ENCODE data around the gene CTNND2.

The CTNND2 gene

DNA sequence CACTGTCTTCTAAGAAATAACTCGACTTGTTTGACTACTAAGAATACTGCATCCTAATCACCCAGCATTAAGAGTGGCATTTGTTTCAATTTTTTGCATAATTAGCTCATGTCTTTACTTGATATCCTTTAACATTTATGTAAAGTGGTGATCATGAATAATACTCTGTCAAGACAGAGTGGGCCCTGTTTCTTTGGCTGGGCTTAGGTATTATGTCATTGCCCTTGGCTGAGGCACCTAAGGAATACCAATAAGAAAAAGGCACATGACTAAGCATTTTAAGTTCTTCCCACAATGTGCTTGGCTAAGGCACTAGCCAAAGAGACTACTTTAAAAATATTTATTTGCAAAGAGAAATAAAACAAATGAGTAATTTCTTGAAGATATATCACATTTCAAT, 308.1 kb downstream of the CTNND2 start:
- ATAC-seq (no peak), DNase-seq (no peak)
- no peaks in the 10 kb centered on the region for H3K36me3 Mint-ChIP-seq (ENCODE audit: low read depth)
- H3K27ac Mint-ChIP-seq = no peak overlapping the region
- H3K4me1 Mint-ChIP-seq = no peaks in the 10 kb centered on the region
- peaks cover 13% of the 10 kb centered on the region for H3K9me3 Mint-ChIP-seq
- H3K27me3 Mint-ChIP-seq = peaks cover 2% of the 10 kb centered on the region
- H3K4me3 Mint-ChIP-seq = no peak overlapping the region

DNA sequence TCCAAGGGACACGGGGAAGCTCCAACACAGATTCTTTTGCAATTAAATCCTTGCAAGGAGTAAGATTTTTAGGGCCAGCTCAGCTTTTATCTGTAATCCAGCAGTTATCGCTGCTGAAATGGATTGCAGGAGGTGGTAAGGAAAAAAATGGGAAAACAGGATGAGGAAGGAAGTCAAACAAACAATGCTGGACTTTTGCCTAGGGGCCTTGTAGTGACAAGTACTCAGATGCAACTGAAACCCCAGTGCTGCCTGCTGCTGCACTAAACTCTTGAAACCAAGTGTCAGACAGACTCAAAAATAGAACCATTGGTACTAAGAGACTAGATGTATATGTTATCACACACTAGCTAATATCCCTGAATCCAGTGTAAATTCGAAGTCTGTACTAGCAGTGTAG, 309.2 kb downstream of the CTNND2 start:
- H3K27ac Mint-ChIP-seq = no peak overlapping the region

DNA sequence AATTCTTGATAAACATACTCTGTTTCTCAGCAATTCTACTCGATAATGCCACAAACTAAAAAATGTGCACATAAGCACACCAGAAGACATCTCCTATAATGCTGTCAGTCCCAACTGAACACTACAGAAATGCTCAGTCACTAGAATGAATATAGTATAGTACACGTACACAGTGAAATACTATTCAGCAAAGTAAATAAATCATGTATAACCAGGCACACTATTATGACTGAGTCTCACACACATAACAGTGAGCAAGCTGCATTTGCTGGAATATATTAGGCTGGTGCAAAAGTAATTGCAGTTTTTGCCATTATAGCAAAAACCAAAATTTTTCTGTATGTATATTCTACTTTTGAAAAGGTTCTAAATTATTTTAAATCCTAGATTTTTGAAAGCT, 310.2 kb downstream of the CTNND2 start:
- ATAC-seq = no peak
- Mint-ChIP-seq H3K4me1 (no peaks in the 10 kb centered on the region), H3K9me3 (peaks cover 16% of the 10 kb centered on the region)

More for the DNA sequence above, 309.2 kb downstream of the CTNND2 start:
- Mint-ChIP-seq H3K9me3 (peaks cover 19% of the 10 kb centered on the region), H3K4me1 (no peaks in the 10 kb centered on the region), H3K4me3 (no peak overlapping the region), H3K36me3 (ENCODE audit: low read depth) (no peaks in the 10 kb centered on the region), H3K27me3 (peaks cover 2% of the 10 kb centered on the region)
- ATAC-seq = no peak
- no peak for DNase-seq

DNA sequence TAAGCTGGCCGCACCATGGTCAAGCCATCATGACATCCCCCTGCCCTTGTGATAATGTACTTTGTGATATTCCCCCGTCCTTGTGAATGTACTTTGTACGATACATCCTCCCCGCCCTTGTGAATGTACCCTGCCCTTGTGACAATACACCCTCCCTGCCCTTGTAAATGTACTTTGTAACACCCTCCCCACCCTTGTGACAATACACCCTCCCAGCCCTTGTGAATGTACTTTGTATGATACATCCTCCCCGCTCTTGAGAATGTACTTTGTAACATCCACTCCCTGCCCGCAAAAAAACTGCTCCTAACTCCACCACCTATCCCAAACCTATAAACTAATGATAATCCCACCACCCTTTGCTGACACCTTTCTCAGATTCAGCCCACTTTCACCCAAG, 313.8 kb downstream of the CTNND2 start:
- Mint-ChIP-seq H3K36me3 (ENCODE audit: low read depth) (no peaks in the 10 kb centered on the region), H3K9me3 (peaks cover 18% of the 10 kb centered on the region), H3K4me1 (no peaks in the 10 kb centered on the region), H3K4me3 (no peak overlapping the region), H3K27ac (no peak overlapping the region), H3K27me3 (peaks cover 3% of the 10 kb centered on the region)
- ATAC-seq = no peak
- no peak for DNase-seq

More for the DNA sequence above, 310.2 kb downstream of the CTNND2 start:
- H3K4me3 Mint-ChIP-seq = no peak overlapping the region
- H3K27ac Mint-ChIP-seq = no peak overlapping the region
- DNase-seq = no peak
- H3K36me3 Mint-ChIP-seq (ENCODE audit: low read depth) = no peaks in the 10 kb centered on the region
- peaks cover 2% of the 10 kb centered on the region for H3K27me3 Mint-ChIP-seq

DNA sequence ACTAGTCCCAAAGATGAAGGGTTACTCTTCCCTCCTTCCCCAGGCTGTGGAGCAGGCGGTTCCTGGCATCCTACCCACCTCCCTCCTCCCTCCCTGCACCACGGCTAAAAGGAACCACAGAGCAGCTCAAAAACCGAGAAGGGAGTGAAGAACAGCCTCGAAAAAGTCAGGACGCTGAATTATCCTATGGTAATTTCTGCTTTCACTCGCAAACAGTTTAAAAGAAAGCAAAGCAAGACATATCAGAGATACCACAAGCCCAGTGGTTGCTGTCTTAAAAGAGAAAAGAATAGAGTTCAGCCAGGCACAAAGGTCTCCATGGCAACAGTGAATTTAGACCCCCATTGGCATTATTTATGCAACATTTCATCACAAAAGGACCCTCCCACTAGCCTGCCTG, 315.4 kb downstream of the CTNND2 start:
- no peaks in the 10 kb centered on the region for H3K36me3 Mint-ChIP-seq (ENCODE audit: low read depth)
- DNase-seq (no peak), ATAC-seq (no peak)
- no peak overlapping the region for H3K4me3 Mint-ChIP-seq
- H3K4me1 Mint-ChIP-seq = no peaks in the 10 kb centered on the region
- H3K27ac Mint-ChIP-seq = no peak overlapping the region
- H3K27me3 Mint-ChIP-seq = peaks cover 4% of the 10 kb centered on the region
- peaks cover 20% of the 10 kb centered on the region for H3K9me3 Mint-ChIP-seq

DNA sequence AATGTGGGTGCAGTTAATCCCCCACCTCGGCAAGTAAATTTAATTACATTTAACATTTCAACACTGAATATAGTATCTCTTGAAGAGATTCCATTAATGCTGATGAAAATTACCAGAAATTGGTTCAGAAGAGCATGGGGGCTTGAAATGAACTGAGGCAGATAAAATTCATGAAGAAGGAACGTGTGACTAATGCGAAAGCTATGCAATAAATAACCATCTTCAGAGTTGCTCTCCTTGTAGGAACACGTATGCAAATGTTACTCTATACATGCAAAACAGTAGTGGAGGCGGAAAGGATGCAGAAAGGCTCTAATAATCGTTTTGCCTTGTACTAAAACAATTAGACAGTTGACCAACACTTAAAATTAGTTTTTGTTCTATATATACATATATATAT, 320.2 kb downstream of the CTNND2 start:
- no peaks in the 10 kb centered on the region for H3K36me3 Mint-ChIP-seq (ENCODE audit: low read depth)

DNA sequence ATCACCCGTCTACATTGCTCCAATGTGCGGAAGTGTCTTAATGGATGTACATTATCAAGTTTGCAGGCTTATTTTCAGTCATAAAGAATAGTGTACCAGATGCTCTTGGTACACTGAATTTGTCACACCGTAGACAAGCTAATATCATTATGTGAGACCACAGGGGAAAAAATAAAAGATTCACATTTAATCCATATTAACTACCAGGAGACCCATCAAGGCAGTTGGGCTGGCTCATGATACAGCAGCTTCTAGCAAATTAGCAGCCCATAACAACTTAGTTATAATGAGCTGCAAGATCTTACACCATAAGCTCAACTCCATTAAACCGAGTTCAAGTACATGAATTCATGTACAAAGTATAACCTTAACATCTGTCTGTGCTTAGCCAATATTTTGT, 324.9 kb downstream of the CTNND2 start:
- H3K36me3 Mint-ChIP-seq (ENCODE audit: low read depth) = no peaks in the 10 kb centered on the region

More for the DNA sequence above, 320.2 kb downstream of the CTNND2 start:
- no peak for ATAC-seq
- H3K4me3 Mint-ChIP-seq = no peak overlapping the region
- no peak for DNase-seq
- peaks cover 4% of the 10 kb centered on the region for H3K27me3 Mint-ChIP-seq
- H3K27ac Mint-ChIP-seq = no peak overlapping the region
- H3K9me3 Mint-ChIP-seq = peaks cover 4% of the 10 kb centered on the region
- H3K4me1 Mint-ChIP-seq = no peaks in the 10 kb centered on the region

DNA sequence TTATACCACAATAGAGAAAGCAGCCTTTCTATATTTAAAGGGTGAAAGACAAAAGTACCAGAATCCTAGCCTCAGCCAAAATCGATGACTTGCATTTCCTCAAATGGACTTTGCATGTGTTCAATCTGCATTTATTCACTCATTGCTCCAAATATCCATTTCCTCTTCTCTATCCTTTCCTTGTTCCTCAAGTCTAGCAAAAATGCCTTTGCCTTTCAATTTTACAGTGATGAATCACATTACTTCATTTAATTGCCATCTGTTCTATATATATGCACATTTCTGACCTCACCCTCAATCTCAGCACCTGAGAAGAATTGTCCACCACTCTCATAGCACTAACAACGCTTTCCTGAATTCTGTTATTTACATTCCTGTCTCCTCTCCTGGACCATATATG, 329.5 kb downstream of the CTNND2 start:
- no peak for ATAC-seq
- Mint-ChIP-seq H3K27ac (no peak overlapping the region), H3K36me3 (ENCODE audit: low read depth) (no peaks in the 10 kb centered on the region), H3K27me3 (no peaks in the 10 kb centered on the region), H3K9me3 (no peaks in the 10 kb centered on the region), H3K4me3 (no peak overlapping the region), H3K4me1 (no peaks in the 10 kb centered on the region)
- DNase-seq = no peak

More for the DNA sequence above, 324.9 kb downstream of the CTNND2 start:
- Mint-ChIP-seq H3K4me1 (no peaks in the 10 kb centered on the region), H3K4me3 (no peak overlapping the region), H3K27ac (no peak overlapping the region), H3K9me3 (no peaks in the 10 kb centered on the region), H3K27me3 (no peaks in the 10 kb centered on the region)
- DNase-seq (no peak), ATAC-seq (no peak)

DNA sequence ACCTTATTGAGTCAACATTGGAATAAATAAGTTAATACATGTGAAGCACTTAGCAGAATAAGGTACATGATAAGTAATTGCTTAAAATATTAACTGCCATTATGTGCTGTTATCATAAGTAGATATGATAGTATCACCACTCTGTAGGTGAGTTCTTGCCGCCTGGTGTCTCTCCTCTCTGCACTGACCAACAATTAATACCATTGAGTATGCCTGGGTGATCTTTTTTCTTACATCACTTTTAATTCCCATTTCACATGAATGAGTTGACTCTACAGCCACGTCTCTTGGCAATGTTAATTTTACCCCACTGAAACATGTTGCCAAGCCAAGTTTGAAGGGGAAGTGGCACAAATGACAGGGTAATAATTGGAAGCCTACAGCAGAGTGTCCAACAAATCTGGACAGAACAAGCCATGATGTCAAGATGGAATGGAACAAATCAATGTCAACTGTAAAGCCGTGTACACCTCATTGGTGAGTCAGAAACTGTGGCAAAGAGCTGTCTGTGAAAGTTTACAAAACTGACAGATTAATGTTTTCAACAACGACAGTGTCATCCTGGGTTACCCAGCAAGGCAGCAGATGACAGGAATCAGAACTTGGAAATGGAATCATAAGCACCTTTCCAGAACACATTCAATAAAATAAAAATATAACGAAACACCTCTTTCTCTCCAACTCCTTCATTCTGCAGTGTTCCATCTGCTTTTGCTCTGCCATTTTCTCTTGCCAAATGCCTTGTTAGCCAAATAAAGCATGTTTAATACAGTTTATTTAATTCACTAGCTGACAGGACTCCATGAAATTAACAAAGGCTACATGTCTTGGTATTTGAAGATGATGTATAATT, 330.9 kb downstream of the CTNND2 start:
- no peak for DNase-seq
- Mint-ChIP-seq H3K4me1 (no peaks in the 10 kb centered on the region), H3K4me3 (no peak overlapping the region), H3K9me3 (no peaks in the 10 kb centered on the region), H3K27ac (no peak overlapping the region), H3K27me3 (no peaks in the 10 kb centered on the region), H3K36me3 (ENCODE audit: low read depth) (no peaks in the 10 kb centered on the region)
- ATAC-seq = no peak

DNA sequence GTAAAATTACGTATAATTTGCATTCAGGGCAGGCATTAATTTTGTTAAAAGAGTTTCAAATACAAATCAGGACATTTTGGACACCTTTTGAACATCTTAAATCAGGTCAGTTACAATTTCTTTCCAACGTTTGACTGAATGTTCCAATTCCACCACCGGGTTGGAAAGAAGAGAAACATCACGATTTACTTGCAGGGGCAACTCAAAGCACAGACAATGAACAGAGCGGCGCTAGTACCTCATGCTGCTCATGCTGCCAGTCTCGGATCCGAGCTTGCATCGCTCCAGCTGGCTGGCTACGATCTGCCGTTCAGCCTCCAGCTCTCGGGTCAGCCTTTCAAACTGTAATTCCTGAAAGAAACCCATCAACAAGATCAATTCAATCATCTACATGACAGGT, 339.5 kb downstream of the CTNND2 start:
- Mint-ChIP-seq H3K27ac (no peak overlapping the region), H3K36me3 (ENCODE audit: low read depth) (no peaks in the 10 kb centered on the region), H3K4me3 (no peak overlapping the region), H3K27me3 (no peaks in the 10 kb centered on the region), H3K9me3 (no peaks in the 10 kb centered on the region), H3K4me1 (no peaks in the 10 kb centered on the region)
- no peak for DNase-seq
- no peak for ATAC-seq

DNA sequence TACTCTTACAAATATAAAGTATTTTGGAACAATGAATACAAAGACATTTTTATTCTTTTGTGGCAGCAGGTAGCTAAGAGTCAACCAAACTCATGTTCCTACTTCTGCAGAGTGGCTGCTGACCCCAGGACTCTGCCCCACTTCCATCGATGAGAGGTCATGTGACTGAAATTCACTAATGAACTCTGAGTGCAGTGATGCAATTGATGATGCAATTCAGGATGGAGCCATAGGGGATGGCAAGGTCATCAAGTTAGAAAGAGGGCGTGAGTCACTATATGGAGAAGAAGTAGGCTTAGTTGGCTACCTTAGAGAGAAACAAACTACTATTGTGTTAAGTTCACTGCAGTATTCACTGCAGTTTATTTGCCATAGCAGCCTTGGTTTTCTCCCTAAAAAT, 340.4 kb downstream of the CTNND2 start:
- DNase-seq (no peak), ATAC-seq (no peak)
- no peaks in the 10 kb centered on the region for H3K9me3 Mint-ChIP-seq
- no peaks in the 10 kb centered on the region for H3K4me1 Mint-ChIP-seq
- no peak overlapping the region for H3K4me3 Mint-ChIP-seq
- H3K27ac Mint-ChIP-seq = no peak overlapping the region
- H3K36me3 Mint-ChIP-seq (ENCODE audit: low read depth) = no peaks in the 10 kb centered on the region
- H3K27me3 Mint-ChIP-seq = no peaks in the 10 kb centered on the region

DNA sequence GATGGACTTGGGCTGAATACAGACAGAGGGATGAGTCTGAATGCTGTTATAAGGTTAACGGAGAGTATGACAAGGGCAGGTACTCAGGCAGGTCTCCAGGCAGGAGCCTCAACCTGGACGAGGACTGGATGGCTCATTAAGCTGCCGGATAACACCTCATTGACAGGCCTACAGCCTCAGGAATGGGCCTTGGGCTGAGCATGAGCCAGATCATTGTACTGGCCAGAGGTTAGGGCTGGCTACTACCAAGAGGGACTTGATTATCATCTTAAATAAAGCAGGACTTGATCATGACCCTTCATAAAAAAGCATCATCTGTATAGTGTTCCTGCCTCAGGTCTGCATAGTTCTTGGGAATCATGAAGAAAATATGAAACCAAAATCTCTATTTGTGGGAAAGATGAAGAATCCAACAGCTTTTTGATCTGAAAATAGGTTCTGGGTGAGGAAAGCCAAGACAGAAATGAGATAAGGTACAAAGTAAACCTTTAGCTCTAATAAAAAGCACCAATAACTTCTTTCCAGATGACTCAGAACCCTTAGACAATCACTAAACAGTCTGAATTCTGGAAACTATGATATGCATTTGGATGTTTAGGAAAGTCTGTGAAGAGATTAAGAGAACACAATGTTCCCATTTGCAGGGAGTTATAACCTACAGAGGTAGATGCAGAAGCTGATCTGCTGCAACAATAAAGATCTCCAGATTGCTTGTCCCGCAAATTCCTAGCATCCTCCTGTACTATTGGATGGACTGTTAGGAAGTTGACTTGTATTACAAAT, 343.1 kb downstream of the CTNND2 start:
- Mint-ChIP-seq H3K36me3 (ENCODE audit: low read depth) (no peaks in the 10 kb centered on the region), H3K27ac (no peak overlapping the region), H3K4me1 (no peaks in the 10 kb centered on the region), H3K9me3 (peaks cover 9% of the 10 kb centered on the region), H3K4me3 (no peak overlapping the region), H3K27me3 (no peaks in the 10 kb centered on the region)
- DNase-seq = no peak
- ATAC-seq = no peak

DNA sequence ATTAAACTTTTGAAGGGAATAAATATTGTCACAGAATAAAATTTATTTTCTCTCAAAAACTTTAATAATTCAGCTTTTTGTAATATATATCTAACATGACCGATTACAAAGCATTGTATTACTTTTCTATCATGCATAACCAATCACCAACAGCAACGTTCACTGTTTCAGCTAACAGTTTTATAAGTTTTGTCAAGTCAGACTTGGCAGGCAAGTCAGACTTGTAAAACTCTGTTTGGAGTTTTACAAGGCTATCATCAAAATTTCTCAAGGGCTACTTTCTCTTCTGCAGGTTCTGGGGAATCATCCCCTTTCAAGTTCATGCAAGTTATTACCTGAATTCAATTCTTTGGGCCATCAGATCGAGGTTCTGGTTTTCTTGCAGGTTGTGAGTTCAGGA, 347.2 kb downstream of the CTNND2 start:
- no peak for ATAC-seq
- Mint-ChIP-seq H3K36me3 (ENCODE audit: low read depth) (no peaks in the 10 kb centered on the region), H3K4me1 (no peaks in the 10 kb centered on the region), H3K4me3 (no peak overlapping the region), H3K9me3 (peaks cover 9% of the 10 kb centered on the region), H3K27ac (no peak overlapping the region), H3K27me3 (no peaks in the 10 kb centered on the region)
- no peak for DNase-seq

DNA sequence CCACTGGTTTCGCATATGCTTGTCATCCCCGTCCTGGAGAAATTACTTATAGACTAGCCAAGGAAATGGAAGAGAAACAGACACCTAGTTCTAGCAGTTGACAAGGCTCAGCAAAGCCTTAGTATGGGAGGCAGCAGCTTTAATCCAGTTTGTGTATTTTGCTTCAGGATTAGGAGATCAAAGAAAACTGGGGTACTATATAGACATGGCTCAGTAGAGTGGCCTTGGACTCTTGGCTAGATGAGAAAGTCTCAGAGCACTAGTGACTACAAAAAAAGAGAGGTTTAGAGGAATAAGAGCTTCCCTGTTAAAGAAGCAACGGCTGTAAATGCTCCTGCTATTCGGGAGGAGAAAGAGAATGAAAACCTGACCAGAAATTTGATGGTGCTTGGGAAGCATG, 349.1 kb downstream of the CTNND2 start:
- ATAC-seq (no peak), DNase-seq (no peak)
- Mint-ChIP-seq H3K9me3 (peaks cover 9% of the 10 kb centered on the region), H3K27ac (no peak overlapping the region), H3K27me3 (no peaks in the 10 kb centered on the region), H3K4me1 (no peaks in the 10 kb centered on the region), H3K4me3 (no peak overlapping the region), H3K36me3 (ENCODE audit: low read depth) (no peaks in the 10 kb centered on the region)

DNA sequence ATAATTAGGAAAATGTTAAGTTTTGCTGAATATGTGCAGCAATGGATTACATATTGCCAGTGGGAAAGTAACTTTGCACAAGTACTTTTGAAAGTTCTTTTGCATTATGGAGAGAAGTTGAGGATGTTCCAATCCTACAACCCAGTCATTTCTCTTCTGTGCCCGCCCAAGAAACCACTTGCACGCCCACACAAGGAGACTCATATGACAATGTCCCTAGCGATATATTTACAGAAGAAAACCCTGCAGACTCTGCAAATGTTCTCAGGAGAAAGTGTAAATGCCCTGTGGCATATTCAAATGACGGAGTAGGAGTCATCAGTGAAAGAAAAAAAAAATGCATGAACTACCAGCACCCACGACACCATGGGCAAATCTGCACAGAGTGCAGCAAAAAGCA, 356.5 kb downstream of the CTNND2 start:
- Mint-ChIP-seq H3K4me3 (no peak overlapping the region), H3K36me3 (ENCODE audit: low read depth) (no peaks in the 10 kb centered on the region), H3K4me1 (no peaks in the 10 kb centered on the region), H3K9me3 (no peaks in the 10 kb centered on the region), H3K27me3 (no peaks in the 10 kb centered on the region), H3K27ac (no peak overlapping the region)
- ATAC-seq (no peak), DNase-seq (no peak)

Measured in activated naive CD8-positive, alpha-beta T cell treated with anti-CD3 and anti-CD28 coated beads, Interleukin-2, amount 50 U/mL, for 24 hours (primary cell).